NCI-H2196 (cell line): ENCODE measurements around the gene P2RX5.

Experiments
- DNase-seq: peaks from one replicate; lab custom pipeline; 2025; ENCODE audit not compliant: unreplicated experiment; lab: John Stamatoyannopoulos, UW

P2RX5 gene

GRCh38 chr17:3658784-3659449, 37.0 kb downstream of the P2RX5 start:
- DNase-seq: no peak

- DNase-seq: no peak
These were observed 37.8 kb downstream of the P2RX5 start for GRCh38 chr17:3657874-3658783.

- DNase-seq: no peak
These were observed 38.4 kb downstream of the P2RX5 start for GRCh38 chr17:3657588-3657869.

DNA sequence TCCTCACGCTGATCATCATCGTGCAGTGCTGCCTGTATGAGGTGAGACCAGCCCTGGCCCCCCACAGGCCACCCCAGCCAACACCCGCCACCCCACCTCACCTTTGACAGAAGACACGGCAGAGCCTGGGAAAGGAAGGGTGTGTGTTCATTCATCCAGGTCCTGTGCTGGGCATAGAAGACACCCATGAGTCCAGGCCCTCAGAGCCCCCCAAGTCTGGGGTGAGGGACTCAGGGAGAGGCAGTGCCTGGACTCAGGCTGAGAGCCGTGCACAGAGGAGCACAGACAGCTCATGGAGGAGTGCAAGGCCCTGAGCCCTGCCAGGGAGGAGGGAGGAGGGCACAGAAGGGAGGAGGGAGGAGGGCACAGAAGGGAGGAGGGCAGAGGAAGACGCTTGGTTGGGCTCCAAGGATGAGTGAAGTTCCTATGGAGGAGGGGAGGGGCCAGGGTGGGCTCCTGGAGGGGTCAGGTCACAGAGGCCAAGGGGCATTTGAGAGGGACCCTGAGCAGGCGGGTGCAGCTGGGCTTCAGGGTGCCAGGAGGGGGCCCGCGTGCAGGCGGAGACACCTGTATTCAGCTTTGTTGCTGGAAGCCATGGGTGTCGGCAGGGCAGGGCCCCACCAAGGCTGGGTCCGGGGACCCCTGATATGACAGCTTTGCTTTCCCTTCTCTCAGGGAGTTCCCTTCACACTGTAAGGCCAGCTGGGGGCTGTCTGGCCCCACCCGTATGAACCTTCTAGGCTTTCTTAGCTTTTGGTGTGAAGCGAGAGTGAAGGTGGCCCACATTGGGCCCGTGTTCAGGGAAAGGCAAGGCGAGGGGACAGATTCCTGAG, 39.0 kb downstream of the P2RX5 start:
- no peak for DNase-seq

- DNase-seq: no peak
These were observed 39.6 kb downstream of the P2RX5 start for GRCh38 chr17:3656353-3656752.

DNA sequence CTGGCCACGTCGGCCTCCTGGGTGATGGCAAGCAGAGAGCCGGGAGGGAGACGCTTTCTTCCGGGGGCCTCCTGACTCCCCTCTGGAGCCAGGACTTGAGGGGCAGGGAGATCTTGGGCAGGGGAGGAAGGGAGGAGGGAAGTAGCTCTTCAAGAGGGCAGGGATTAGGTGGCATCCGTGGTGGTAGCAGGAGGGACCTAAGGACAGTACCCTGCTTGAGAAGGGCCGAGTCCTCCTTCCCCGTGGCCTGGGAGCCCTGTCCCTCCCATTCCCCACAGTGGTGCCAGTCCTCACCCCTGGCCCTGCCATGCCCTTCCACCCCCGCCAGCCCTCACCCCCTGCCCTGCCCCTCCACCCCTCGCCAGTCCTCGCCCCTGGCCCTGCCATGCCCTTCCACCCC, 40.2 kb downstream of the P2RX5 start:
- no peak for DNase-seq

GRCh38 chr17:3647769-3648555, 48.0 kb downstream of the P2RX5 start:
- peak; percentile 21 for DNase-seq

DNA sequence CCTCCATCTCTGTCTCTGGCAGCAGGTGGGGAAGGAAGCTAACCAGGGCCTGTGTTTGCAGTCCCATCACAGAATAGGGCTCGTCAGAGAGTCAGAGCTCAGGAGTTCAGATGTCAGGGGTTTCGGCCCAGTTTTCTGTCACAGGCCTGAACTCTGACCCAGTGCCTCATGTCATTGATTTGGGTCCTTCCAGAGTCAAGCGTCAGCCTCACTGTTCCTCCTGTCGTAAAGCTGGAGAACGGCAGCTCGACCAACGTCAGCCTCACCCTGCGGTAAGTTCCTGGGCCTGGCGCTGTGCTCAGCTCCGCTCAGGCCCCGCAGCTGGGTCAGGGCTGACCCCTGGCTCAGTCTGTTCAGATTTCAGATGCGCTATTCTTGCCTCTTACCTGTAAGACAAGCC, 48.7 kb downstream of the P2RX5 start:
- DNase-seq: no peak

GRCh38 chr17:3645310-3645709, 50.6 kb downstream of the P2RX5 start:
- no peak for DNase-seq

DNA sequence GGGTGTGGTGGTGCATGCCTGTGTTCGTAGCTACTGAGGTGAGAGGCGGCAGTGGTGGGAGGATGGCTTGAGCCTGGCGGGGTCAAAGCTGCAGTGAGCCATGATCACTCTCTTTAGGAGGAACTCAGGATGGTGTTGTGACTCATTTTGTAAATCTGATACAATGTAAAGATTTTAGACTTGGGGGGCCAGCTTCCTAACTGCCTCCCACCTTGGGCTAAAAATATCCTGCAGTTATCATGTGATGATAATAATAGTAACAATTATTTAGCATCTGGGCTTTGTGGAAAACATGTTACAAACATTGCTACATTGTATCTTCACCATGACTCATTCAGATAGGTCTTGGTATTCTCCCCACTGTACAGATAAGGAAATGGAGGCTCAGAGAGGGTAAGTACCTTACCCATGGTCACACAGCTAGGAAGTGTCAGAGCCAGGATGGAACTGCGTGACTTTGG, 52.0 kb downstream of the P2RX5 start:
- DNase-seq: no peak

GRCh38 chr17:3641717-3642486, 54.1 kb downstream of the P2RX5 start:
- DNase-seq: no peak

GRCh38 chr17:3641014-3641413, 54.9 kb downstream of the P2RX5 start:
- DNase-seq: no peak

DNA sequence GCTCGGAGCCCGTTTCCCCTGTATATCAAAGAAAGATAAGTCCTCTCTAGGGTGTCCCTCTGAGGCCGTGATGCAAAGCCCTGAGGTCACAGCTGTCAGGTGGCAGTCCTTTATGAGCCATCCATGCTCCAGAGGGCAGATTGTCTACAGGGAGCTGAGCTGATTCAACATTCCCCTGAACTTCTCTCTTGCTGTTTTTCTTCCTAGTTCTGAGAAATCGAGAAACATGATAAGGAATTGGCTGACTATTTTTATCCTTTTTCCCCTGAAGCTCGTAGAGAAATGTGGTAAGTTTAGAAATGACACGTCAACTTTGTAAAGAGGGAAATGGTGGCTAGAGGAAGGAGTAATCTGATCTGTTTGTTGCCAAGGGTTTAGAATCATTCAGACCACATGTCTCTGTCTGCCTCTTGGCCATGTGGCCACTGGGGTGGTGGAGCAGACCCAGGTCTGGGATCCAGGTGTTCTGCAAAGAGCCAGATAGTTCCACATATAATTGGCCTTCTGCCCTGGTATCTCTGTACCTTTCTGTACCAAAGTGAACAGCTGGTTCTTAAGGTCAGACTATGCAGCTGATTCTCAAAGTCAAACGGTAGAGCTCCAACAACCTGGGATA, 55.9 kb downstream of the P2RX5 start:
- DNase-seq: peak; percentile 5

DNA sequence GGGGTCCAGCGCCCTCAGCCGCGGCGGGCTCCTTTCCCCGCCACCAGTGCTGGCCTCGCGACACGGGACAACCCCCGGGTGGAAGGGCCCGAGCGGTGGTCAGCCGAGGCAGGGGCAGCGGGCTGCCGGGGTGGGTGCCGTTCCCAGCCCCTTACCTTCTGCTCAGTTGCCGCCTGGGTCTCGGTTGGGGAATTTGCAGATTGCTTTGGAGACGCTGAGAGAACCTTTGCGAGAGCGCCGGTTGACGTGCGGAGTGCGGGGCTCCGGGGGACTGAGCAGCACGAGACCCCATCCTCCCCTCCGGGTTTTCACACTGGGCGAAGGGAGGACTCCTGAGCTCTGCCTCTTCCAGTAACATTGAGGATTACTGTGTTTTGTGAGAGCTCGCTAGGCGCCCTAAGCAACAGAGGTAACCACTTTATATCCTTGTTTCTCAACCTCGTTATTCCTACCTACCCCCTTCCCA, 59.0 kb downstream of the P2RX5 start:
- no peak for DNase-seq

GRCh38 chr17:3636154-3636907, 59.6 kb downstream of the P2RX5 start, which contains the start of the genes CTNS and SHPK:
Gene CTNS (plus strand): TSS chr17:3636760. CDS start chr17:3640207, 3,447 bp downstream.
Gene SHPK (minus strand): TSS chr17:3636250. CDS start chr17:3636219, 31 bp downstream.
- DNase-seq: peak; percentile 82

GRCh38 chr17:3635474-3636153, 60.3 kb downstream of the P2RX5 start:
- no peak for DNase-seq

DNA sequence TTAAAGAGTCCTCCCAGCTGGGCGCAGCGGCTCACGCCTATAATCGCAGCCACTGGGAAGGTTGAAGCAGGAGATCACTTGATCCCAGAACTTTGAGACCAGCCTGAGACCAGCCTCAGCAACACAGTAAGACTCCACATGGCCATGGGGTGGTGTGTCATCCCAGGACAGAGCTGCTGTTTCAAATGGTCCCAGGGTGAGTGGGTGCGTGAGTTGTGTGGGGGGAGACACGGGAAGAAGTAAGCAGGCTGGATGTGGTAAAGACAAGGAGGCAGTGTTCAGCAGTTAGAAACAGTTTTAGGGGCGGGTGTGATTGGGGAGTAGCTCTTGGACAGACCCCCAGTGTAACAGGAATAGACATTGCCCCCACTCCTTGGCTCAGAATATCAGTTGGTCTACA, 63.7 kb downstream of the P2RX5 start:
- no peak for DNase-seq

GRCh38 chr17:3630781-3631180, 65.2 kb downstream of the P2RX5 start:
- no peak for DNase-seq
